ENCODE results near the gene EDARADD.

Gene EDARADD

GRCh38 chr1:236532850-236533249 is 138.8 kb downstream of the EDARADD start:
- no peak for TF ChIP-seq CTCF (IDR thresholded peaks at IDR 0.05; ENCODE audit: borderline replicate concordance, extremely low read depth, low read length, poor library complexity, severe bottlenecking)
- TF ChIP-seq EZH2 (IDR thresholded peaks at IDR 0.05; ENCODE audit: borderline replicate concordance, low read depth, low read length, severe bottlenecking), result no peak
- Histone ChIP-seq H3K9me3 (ENCODE audit: insufficient read depth, low read length, severe bottlenecking) (no peaks in the 10 kb centered on the region), H3K4me2 (ENCODE audit: insufficient read depth, low read length) (no peak overlapping the region), H3K9ac (ENCODE audit: low read depth, low read length) (no peak overlapping the region), H3K79me2 (ENCODE audit: insufficient read depth, low read length) (peaks cover 10% of the 10 kb centered on the region), H3K36me3 (ENCODE audit: insufficient read depth, low read length) (peaks cover 42% of the 10 kb centered on the region), H3K4me3 (ENCODE audit: low read depth in 1 of 2, low read length in 2 of 2) (no peak overlapping the region), H3K27ac (ENCODE audit: low read length) (no peak overlapping the region), H3K27me3 (ENCODE audit: insufficient read depth, low read length, poor library complexity) (no peaks in the 10 kb centered on the region), H4K20me1 (ENCODE audit: insufficient read depth, low read length) (peaks cover 9% of the 10 kb centered on the region), H2AFZ (ENCODE audit: low read depth, low read length) (no peak overlapping the region), H3K4me1 (ENCODE audit: insufficient read depth, low read length) (no peaks in the 10 kb centered on the region)
- DNase-seq (no peak), ATAC-seq (ENCODE audit: insufficient read depth, low read depth) (no peak)

- Histone ChIP-seq H3K27ac (ENCODE audit: low read length) (no peak overlapping the region), H2AFZ (ENCODE audit: low read depth, low read length) (no peak overlapping the region), H3K36me3 (ENCODE audit: insufficient read depth, low read length) (peaks cover 53% of the 10 kb centered on the region), H3K27me3 (ENCODE audit: insufficient read depth, low read length, poor library complexity) (no peaks in the 10 kb centered on the region), H3K4me2 (ENCODE audit: insufficient read depth, low read length) (no peak overlapping the region), H4K20me1 (ENCODE audit: insufficient read depth, low read length) (peaks cover 9% of the 10 kb centered on the region), H3K4me1 (ENCODE audit: insufficient read depth, low read length) (no peaks in the 10 kb centered on the region), H3K4me3 (ENCODE audit: low read depth in 1 of 2, low read length in 2 of 2) (no peak overlapping the region), H3K79me2 (ENCODE audit: insufficient read depth, low read length) (peaks cover 10% of the 10 kb centered on the region), H3K9ac (ENCODE audit: low read depth, low read length) (no peak overlapping the region), H3K9me3 (ENCODE audit: insufficient read depth, low read length, severe bottlenecking) (no peaks in the 10 kb centered on the region)
- TF ChIP-seq CTCF (IDR thresholded peaks at IDR 0.05; ENCODE audit: borderline replicate concordance, extremely low read depth, low read length, poor library complexity, severe bottlenecking) (no peak), EZH2 (IDR thresholded peaks at IDR 0.05; ENCODE audit: borderline replicate concordance, low read depth, low read length, severe bottlenecking) (no peak)
- DNase-seq, result no peak
- ATAC-seq (ENCODE audit: insufficient read depth, low read depth), result no peak
Measured at GRCh38 chr1:236534151-236534651, 140.1 kb downstream of the EDARADD start.
